GM10266 (cell line): ENCODE measurements around the gene CBX7.

Experiments used
- DNase-seq: peaks from one replicate; pipeline ENCODE4 v3.0.0; 2012; ENCODE audit errors: extremely low spot score
- CTCF ChIP-seq: IDR thresholded peaks from 2 replicates; pipeline ENCODE4 v1.5.1; 2012; ENCODE audit warnings: mild to moderate bottlenecking, low read depth; ENCODE audit not compliant: control insufficient read depth, insufficient read depth; ENCODE audit errors: missing control alignments

CBX7 gene

GRCh38 chr22:39182478-39183030, 30.1 kb upstream of the CBX7 start:
- no peak for DNase-seq
- no peak for TF ChIP-seq CTCF

DNA sequence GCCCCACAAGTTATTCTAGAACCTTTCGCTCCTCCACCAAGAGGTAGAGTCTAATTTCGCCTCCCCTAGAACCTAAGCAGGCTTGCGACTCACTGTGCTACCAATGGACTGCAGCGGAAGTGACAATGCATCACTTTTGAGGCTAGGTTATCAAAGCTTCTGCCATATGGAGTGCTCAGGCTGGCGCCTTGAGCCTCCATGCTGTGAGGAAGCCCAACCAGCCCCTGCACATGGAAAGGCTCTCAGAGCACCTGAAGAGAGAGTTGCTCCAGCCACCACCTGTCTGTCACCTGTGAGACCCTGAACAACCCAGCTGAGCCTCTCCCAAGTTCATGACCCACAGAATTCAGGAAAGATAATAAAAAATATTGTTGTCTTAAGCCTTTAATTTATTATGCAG, 29.3 kb upstream of the CBX7 start:
- no peak for TF ChIP-seq CTCF
- no peak for DNase-seq

DNA sequence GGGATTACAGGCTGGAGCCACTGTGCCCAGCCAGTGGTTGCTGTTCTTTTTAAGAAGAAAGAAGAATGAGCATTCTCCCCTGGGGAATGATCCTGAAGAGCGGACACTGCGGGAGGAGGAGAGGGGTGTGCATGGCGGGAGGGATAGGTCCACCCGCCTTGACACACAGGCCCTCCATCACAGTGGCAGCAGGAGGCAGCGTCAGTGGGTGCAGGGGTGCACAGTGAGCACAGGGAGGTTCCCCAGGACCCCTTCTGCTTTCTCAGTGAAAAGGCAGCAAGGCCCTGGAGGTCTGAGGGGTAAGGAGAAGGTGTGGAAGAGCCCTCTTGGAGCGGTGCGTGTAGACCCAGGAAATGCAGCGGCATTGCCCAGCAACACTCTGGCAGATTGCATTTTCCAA, 28.9 kb upstream of the CBX7 start:
- DNase-seq, result no peak
- TF ChIP-seq CTCF, result no peak

GRCh38 chr22:39179841-39180335, 27.4 kb upstream of the CBX7 start:
- no peak for TF ChIP-seq CTCF
- no peak for DNase-seq

GRCh38 chr22:39179401-39179827, 26.9 kb upstream of the CBX7 start:
- TF ChIP-seq CTCF, result no peak

DNA sequence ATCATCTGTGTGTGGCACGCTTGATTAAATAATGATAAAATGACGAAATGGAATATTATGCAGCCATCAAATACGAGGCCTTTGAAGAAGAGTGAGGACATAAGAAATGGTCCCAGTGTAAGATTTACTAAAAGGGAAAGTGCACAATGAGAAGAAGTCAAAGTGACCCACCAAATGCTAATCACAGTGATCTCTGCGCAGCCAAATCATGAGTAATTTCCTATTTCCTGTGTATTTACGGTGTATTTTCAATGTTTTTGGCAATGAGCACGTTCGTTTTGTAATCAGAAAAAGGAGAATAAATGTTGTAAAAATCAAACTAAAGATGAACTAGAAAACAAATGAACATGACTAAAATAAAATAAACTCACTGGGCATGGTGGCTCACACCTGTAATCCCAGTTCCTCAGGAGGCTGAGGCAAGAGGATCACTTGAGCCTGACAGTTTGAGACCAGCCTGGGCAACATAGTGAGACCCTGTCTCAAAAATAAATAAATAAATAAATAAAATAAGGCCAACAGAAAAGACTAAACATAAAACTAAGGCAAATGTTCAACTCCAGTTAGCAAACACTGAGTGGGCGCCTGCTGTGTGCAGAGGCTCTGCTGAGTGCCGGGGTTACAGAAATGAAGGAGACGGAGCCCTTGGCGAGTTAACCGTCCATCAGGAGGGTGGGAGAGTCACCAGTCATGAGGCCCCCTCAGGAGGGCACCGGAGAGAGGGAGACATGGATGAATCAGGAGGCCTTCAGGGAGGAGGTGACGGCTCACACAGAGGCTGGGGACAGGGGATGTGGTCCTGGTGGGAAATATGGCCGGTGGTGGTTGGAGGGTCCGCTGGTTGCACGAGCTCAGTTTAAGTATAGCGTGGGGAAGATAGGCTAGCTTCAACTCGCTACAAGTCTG, 26.0 kb upstream of the CBX7 start:
- TF ChIP-seq CTCF, result no peak
- DNase-seq, result no peak

More at GRCh38 chr22:39179401-39179827, 26.9 kb upstream of the CBX7 start:
- DNase-seq, result no peak

DNA sequence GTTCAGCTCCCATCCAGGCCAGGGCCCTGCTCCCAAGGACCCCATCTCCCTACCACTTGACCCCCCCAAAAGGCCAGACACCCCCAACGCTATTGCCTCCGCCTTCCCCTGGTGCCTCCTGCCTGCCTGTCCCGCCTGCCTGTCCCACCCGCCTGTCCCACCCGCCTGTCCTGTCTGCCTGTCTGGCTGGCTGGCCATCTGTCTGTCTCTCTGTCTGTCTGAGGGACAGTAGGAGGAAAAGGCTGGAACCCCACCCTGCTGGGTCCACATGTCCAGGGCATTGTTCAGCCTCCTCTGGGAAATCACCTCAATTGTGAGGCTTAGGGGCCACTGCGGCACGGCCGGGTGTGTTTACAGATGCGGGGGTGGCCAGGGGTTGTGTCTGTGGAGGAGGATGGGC, 25.3 kb upstream of the CBX7 start:
- DNase-seq, result no peak
- TF ChIP-seq CTCF, result no peak
